HL-60 (cell line): ENCODE data around the gene GABRE.

Experiments used
- DNase-seq, 2 experiments: peaks; one replicate each; pipeline ENCODE4 v3.0.0-alpha.2; 2010 to 2020; ENCODE audit warnings: low read depth in 1 of 2, low spot score in 1 of 2
- H3K27ac ChIP-seq: fragments of 250-450 bp; sonication (Bioruptor Pico); replicated peaks from 2 replicates; pipeline ENCODE4 v1.5.1; 2020; ENCODE audit warnings: mild to moderate bottlenecking, moderate library complexity
- H3K27me3 ChIP-seq: fragments of 250-450 bp; sonication (Bioruptor Pico); 2 replicates; pipeline ENCODE4 v1.5.1; 2021; ENCODE audit warnings: mild to moderate bottlenecking, moderate library complexity; ENCODE audit not compliant: insufficient read depth, poor library complexity, severe bottlenecking
- H3K4me3 ChIP-seq: replicated peaks from 2 replicates; pipeline ENCODE4 v1.5.1; 2011; ENCODE audit warnings: mild to moderate bottlenecking, control low read depth, low read length; ENCODE audit not compliant: insufficient read depth
- GABPA ChIP-seq: IDR thresholded peaks from 2 replicates; pipeline ENCODE4 v1.6.1; 2012; ENCODE audit warnings: low read depth
- POLR2AphosphoS5 ChIP-seq: IDR thresholded peaks from 2 replicates; pipeline ENCODE4 v1.6.1; 2012; ENCODE audit warnings: low read depth
- SPI1 ChIP-seq: IDR thresholded peaks from 2 replicates; pipeline ENCODE4 v1.6.1; 2012; ENCODE audit warnings: low read depth, mild to moderate bottlenecking, borderline replicate concordance
- TF ChIP-seq, protein P1 (sequence below): IDR thresholded peaks from one replicate; pipeline ENCODE4 v1.5.1; 2011; ENCODE audit warnings: low read length, control low read depth, inconsistent platforms; ENCODE audit not compliant: insufficient read depth
- TF ChIP-seq, protein P2 (sequence below): IDR thresholded peaks from 2 replicates; pipeline ENCODE4 v1.6.1; 2012; ENCODE audit warnings: low read depth; ENCODE audit not compliant: insufficient replicate concordance

GABRE gene

DNA sequence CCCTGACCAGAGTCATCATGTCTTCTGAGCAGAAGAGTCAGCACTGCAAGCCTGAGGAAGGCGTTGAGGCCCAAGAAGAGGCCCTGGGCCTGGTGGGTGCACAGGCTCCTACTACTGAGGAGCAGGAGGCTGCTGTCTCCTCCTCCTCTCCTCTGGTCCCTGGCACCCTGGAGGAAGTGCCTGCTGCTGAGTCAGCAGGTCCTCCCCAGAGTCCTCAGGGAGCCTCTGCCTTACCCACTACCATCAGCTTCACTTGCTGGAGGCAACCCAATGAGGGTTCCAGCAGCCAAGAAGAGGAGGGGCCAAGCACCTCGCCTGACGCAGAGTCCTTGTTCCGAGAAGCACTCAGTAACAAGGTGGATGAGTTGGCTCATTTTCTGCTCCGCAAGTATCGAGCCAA lies 50.8 kb downstream of the GABRE start:
- no peak overlapping the region for H3K27ac ChIP-seq
- no peak overlapping the region for H3K4me3 ChIP-seq
- TF ChIP-seq POLR2AphosphoS5 = no peak
- TF ChIP-seq, protein P1, sequence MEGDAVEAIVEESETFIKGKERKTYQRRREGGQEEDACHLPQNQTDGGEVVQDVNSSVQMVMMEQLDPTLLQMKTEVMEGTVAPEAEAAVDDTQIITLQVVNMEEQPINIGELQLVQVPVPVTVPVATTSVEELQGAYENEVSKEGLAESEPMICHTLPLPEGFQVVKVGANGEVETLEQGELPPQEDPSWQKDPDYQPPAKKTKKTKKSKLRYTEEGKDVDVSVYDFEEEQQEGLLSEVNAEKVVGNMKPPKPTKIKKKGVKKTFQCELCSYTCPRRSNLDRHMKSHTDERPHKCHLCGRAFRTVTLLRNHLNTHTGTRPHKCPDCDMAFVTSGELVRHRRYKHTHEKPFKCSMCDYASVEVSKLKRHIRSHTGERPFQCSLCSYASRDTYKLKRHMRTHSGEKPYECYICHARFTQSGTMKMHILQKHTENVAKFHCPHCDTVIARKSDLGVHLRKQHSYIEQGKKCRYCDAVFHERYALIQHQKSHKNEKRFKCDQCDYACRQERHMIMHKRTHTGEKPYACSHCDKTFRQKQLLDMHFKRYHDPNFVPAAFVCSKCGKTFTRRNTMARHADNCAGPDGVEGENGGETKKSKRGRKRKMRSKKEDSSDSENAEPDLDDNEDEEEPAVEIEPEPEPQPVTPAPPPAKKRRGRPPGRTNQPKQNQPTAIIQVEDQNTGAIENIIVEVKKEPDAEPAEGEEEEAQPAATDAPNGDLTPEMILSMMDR = no peak
- TF ChIP-seq, protein P2, sequence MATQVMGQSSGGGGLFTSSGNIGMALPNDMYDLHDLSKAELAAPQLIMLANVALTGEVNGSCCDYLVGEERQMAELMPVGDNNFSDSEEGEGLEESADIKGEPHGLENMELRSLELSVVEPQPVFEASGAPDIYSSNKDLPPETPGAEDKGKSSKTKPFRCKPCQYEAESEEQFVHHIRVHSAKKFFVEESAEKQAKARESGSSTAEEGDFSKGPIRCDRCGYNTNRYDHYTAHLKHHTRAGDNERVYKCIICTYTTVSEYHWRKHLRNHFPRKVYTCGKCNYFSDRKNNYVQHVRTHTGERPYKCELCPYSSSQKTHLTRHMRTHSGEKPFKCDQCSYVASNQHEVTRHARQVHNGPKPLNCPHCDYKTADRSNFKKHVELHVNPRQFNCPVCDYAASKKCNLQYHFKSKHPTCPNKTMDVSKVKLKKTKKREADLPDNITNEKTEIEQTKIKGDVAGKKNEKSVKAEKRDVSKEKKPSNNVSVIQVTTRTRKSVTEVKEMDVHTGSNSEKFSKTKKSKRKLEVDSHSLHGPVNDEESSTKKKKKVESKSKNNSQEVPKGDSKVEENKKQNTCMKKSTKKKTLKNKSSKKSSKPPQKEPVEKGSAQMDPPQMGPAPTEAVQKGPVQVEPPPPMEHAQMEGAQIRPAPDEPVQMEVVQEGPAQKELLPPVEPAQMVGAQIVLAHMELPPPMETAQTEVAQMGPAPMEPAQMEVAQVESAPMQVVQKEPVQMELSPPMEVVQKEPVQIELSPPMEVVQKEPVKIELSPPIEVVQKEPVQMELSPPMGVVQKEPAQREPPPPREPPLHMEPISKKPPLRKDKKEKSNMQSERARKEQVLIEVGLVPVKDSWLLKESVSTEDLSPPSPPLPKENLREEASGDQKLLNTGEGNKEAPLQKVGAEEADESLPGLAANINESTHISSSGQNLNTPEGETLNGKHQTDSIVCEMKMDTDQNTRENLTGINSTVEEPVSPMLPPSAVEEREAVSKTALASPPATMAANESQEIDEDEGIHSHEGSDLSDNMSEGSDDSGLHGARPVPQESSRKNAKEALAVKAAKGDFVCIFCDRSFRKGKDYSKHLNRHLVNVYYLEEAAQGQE = no peak
- DNase-seq = no peak
- H3K27me3 ChIP-seq = no peaks in the 10 kb centered on the region

DNA sequence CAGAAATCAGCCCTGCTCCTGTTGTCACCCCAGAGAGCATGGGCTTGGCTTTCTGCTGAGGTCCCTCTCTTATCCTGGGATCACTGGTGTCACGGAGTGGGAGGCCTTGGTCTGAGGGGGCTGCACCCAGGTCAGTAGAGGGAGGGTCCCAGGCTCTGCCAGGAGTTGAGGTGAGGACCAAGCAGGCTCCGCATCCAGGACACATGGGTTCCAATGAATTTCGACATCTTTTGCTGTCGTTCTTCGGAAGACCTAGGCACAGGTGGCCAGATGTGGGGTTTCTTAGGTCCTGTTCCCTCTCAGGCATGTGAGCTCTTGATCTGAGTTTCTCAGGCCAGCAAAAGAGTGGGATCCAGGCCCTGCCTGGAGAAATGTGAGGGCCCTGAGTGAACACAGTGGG lies 51.8 kb downstream of the GABRE start:
- Histone ChIP-seq H3K4me3 (no peak overlapping the region), H3K27ac (no peak overlapping the region), H3K27me3 (no peaks in the 10 kb centered on the region)
- DNase-seq = no peak
- no peak for TF ChIP-seq POLR2AphosphoS5
- TF ChIP-seq SPI1 = no peak
- TF ChIP-seq, protein P1 = no peak
- TF ChIP-seq GABPA = no peak

DNA sequence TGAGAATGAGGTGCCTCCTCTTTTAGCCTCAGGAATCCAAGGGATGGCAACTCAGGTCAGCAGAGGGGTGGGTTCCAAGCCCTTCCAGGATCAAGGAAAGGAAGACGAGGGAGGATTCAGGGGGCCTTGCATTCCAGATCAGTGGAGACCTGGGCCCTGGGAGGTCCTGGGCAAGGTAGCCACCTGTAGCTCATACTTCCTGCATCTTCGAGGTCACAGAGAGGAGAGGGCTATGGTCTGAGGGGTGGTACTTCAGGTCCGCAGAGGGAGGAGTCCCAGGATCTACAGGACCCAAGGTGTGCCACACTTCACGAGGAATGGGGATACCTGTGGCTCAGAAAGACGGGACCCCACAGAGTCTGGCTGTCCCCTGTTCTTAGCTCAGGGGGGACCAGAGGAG lies 52.6 kb downstream of the GABRE start:
- no peak for TF ChIP-seq GABPA
- TF ChIP-seq, protein P2 = no peak
- TF ChIP-seq, protein P1 = no peak
- no peak for TF ChIP-seq SPI1
- no peak for TF ChIP-seq POLR2AphosphoS5
- no peaks in the 10 kb centered on the region for H3K27me3 ChIP-seq
- no peak overlapping the region for H3K4me3 ChIP-seq
- no peak for DNase-seq
- no peak overlapping the region for H3K27ac ChIP-seq

DNA sequence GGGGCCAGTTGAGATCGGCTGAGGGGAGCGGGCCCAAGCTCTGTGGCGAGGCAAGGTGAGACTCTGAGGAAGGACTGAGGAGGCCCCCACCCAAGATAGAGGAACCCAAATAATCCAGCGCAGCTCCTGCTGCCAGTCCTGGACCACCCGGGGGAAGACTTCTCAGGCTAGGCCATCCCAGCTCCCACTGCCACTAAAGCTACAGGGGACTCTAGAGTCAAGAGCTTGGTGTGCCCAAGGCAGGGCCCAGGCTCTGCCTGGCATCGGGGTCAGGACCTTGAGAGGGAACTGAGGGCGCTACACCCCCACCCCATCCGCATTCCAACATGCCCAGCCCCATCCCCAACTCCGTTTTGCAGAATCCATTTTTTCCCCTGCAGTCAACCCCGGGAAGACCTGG lies 53.2 kb downstream of the GABRE start:
- no peak for DNase-seq
- TF ChIP-seq POLR2AphosphoS5 (no peak), GABPA (no peak), SPI1 (no peak)
- TF ChIP-seq, protein P1 = no peak
- TF ChIP-seq, protein P2 = no peak
- Histone ChIP-seq H3K27me3 (no peaks in the 10 kb centered on the region), H3K27ac (no peak overlapping the region), H3K4me3 (no peak overlapping the region)
